MM.1S (cell line): ENCODE measurements around the gene RNASE8.

Source experiments
- EZH2phosphoT487 ChIP-seq: fragments of 300-600 bp; sonication (generic); IDR thresholded peaks from 2 replicates; pipeline ENCODE4 v1.6.1; 2018; ENCODE audit warnings: antibody characterized with exemption, low read length
- TF ChIP-seq, protein P1 (sequence below): fragments of 300-600 bp; sonication (generic); IDR thresholded peaks from 2 replicates; pipeline ENCODE4 v1.5.1; 2016; ENCODE audit warnings: antibody characterized with exemption, low read length, mixed read lengths

DNA sequence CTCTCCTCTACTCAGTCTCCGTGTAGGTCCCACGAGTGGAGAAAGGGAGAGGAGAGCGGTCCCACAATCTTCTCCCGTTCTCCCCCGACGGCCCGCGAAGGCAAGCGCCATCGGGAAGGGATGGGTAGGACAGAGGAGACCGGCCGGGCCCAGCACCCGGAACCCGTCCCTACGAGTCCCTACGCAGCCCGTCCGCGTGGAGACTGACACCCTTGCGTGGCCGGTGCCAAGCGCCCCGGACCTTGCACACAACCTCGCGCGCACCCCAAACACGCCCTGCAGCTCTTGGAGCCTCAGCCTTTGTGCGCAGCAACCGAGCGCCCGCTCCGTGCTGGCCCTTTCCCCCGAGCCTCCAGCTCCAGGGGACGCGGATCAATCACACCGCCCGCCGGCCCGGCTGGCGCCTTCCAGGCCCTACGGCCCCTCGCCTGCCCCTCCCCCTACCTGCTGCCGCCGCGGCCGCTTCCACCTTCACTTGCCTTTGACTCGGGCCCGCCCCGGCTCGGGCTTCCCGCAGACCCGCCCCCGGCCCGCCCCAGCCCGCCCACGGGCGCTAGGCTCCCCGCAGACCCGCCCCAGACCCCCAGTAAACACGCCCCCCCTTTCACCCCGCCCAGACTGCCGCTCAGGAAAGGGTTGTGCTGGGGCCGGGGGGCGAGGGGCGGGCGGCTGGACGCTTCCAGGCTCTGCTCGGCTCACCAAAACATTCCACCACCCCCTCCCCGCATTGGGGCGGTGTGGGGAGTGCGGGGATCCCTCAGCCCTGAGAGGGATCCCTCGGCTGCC is 32.8 kb upstream of the RNASE8 start, which contains the start of gene NDRG2:
- TF ChIP-seq, protein P1, sequence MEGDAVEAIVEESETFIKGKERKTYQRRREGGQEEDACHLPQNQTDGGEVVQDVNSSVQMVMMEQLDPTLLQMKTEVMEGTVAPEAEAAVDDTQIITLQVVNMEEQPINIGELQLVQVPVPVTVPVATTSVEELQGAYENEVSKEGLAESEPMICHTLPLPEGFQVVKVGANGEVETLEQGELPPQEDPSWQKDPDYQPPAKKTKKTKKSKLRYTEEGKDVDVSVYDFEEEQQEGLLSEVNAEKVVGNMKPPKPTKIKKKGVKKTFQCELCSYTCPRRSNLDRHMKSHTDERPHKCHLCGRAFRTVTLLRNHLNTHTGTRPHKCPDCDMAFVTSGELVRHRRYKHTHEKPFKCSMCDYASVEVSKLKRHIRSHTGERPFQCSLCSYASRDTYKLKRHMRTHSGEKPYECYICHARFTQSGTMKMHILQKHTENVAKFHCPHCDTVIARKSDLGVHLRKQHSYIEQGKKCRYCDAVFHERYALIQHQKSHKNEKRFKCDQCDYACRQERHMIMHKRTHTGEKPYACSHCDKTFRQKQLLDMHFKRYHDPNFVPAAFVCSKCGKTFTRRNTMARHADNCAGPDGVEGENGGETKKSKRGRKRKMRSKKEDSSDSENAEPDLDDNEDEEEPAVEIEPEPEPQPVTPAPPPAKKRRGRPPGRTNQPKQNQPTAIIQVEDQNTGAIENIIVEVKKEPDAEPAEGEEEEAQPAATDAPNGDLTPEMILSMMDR: no peak
- no peak for TF ChIP-seq EZH2phosphoT487
